Measurements from ENCODE around the gene DTD1.
"Not testable (repeated sequence)": the region's sequence is repeated elsewhere in the genome, so short reads cannot be mapped to it uniquely, and the experiment has no call there.

Gene DTD1

DNA sequence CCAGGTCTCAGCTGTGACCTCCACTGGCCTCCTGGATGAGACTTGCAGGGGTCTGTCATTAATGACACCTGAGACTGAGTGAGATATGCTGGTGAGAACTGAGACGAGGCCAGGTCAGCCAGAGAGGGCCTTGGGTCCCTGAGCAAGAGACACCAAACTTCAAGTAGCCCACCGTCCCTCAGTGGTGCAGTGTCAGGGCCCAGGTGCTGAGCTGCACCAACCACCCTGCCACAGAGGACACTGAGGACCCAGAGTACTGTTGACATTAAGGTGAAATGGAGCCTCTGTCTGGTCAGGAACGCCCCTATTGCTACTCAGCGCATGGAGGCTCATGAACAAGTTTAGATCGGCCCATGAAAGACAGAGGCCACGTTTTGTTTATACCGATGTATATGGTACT is 161.7 kb downstream of the DTD1 start:
- DNase-seq = no peak

- no peak for DNase-seq
Observed at GRCh38 chr20:18750735-18751134, 162.9 kb downstream of the DTD1 start.

- DNase-seq = no peak
Observed at GRCh38 chr20:18754030-18754652, 166.3 kb downstream of the DTD1 start.

DNA sequence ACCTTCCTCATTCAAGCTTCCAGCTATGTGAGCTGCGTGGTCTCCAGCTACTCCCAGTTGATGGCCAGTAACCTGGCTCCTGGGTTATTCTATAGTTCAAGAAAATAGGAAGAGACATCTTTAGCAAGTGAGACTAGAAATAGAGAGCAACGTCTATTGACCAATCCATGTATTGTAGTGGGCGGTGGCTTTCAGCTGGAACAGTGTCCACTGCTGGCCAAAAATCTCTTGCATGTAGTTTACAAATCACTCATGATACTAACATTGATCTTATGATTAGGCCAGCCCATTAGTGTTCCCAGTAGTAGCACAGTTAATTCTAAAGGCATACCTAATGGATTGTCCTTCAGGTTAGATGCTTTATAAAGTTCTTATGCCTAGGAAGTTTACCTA is 166.8 kb downstream of the DTD1 start:
- DNase-seq = no peak

DNA sequence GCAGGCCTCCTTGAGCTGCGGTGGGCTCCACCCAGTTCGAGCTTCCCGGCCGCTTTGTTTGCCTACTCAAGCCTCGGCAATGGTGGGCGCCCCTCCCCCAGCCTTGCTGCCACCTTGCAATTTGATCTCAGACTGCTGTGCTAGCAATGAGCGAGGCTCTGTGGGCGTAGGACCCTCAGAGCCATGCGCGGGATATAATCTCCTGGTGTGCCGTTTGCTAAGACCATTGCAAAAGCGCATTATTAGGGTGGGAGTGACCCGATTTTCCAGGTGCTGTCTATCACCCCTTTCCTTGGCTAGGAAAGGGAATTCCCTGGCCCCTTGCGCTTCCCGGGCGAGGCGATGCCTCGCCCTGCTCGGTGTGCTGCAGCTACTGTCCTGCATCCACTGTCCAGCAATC is 173.0 kb downstream of the DTD1 start:
- DNase-seq = not testable (repeated sequence)

GRCh38 chr20:18767676-18768075 is 179.8 kb downstream of the DTD1 start:
- no peak for DNase-seq

- no peak for DNase-seq
Observed at GRCh38 chr20:18773566-18773965, 185.7 kb downstream of the DTD1 start.

- no peak for DNase-seq
Observed at GRCh38 chr20:18774207-18774606, 186.4 kb downstream of the DTD1 start.

DNA sequence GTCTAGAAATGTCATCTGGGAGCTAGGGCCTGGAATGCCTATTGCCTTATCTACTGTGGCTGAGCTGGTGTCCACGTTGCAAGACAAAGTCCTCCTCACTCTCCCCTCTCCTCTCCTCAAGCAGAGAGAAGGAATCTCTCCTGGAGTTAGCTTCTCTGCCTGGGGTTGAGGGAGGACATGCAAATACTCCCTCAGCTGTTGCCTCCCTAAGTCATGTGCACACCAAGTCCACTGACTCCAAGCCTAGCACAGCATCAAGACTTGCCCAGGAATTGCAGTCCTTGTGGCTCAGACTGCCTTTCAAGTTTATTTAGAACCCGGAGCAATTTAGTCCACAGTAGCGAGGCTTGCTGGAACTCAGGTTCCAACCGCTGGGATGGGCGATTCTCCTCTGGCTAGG is 187.8 kb downstream of the DTD1 start:
- DNase-seq = no peak

DNA sequence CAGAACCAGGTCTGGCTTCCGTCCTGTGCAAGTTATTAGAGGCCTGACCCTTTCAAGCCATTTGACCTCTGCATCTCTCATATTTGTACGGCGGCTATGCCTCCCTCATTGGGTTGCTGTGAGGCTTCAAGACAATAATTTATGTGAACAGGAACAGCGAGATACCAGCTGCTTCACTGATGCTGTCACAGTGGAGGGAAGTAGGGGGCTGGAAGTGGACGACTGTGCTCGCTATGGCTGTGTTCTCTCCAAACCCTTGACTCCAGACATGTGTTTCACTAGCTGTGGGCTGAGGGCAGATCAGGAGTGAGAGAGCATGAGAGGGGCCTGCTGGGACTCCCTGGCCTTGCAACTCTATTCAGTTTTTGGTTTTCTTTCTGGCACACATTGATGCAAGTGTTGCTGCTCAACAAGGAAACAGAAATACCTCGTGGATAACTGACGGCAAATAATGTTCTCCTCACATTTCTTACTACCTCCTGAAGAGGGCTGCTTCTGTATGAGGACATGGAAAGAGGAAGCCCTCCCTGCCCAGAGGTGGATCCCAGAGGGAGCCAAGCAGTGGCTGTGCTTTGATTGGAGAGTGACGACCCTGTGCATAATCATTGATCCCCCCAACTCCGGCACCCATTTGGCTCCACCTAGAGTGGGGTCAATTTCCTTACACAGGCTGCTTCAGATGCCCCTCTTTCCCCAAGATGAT is 191.0 kb downstream of the DTD1 start:
- no peak for DNase-seq

DNA sequence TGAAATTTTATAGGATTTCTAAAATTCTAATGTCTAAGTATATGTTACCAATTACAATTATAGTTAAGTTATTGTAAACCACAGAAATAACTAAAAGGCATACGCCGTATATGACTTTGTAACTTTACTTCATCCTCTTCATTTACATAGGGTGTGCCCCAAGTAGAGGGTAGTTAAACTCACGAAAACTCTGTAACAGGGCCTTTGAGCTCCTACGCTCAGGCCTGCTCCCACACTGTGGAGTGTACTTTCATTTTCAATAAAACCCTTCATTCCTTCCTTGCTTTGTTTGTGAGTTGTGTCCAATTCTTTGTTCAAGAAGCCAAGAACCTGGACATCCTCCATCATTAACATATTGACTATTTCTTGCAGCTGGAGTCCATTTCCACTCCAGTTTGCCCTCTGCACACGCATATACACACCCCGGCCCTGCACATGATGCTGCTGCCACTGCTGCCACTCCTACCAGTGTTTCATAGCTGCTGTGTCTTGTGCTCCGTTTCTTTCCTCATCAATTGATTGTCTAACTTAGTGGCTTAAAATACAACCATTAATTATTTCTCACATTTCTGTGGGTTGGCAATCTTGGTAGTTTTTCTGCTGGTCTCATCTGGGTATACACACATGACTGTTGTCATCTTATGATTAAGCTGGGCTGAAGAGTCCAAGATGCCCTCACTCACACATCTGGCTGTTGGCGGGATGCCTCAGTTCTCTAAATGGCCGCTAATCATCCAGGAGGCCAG is 192.7 kb downstream of the DTD1 start:
- no peak for DNase-seq

GRCh38 chr20:18781509-18781908 is 193.7 kb downstream of the DTD1 start:
- no peak for DNase-seq

- no peak for DNase-seq
Observed at GRCh38 chr20:18783385-18783959, 195.6 kb downstream of the DTD1 start.

GRCh38 chr20:18787046-18787445 is 199.2 kb downstream of the DTD1 start:
- DNase-seq = not testable (repeated sequence)

DNA sequence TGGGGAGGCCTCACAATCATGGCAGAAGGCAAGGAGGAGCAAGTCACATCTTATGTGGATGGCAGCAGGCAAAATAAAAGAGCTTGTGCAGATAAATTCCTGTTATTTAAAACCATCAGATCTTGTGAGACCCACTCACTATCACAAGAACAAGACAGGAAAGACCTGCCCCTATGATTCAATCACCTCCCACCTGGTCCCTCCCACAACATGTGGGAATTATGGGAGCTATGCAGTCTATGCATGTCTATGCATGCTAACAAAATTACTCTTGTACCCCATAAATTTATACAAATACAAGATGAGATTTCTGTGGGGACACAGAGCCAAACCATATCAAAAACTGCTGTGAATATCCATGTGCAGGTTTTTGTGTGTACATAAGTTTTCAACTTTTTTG is 200.2 kb downstream of the DTD1 start:
- no peak for DNase-seq

- no peak for DNase-seq
Observed at GRCh38 chr20:18790787-18791186, 202.9 kb downstream of the DTD1 start.

GRCh38 chr20:18793625-18794427 is 206.0 kb downstream of the DTD1 start:
- peak; percentile 88 for DNase-seq

- no peak for DNase-seq
Observed at GRCh38 chr20:18794428-18794787, 206.6 kb downstream of the DTD1 start.

GRCh38 chr20:18795366-18795765 is 207.5 kb downstream of the DTD1 start:
- DNase-seq = no peak

DNA sequence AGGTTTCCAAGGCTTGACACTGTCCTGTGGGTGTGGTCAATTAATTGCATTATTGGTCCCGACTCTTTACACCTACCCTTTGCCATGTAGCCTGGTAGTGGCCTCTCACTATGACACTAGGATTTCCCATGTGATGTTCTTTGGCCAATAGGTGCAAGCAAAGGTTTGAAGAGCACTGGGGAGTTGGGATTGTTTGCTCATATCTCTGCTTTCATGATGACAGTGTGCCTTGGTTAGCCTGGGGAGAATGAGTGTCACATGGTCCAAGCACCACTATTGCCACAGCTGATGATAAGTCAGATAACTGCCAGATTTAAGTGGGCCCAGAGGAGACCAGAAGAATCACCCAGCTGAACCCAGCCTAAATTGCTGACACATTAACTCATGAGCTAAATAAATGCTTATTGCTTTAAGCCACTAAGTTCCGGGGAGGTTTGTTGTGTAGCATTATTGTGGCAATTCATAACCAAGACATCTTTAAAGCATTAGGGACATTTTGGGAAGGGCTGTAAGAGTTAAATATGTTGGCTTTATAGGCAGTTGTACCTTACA is 208.5 kb downstream of the DTD1 start:
- DNase-seq = no peak

GRCh38 chr20:18801516-18801915 is 213.7 kb downstream of the DTD1 start:
- DNase-seq = no peak

GRCh38 chr20:18802012-18802634 is 214.3 kb downstream of the DTD1 start:
- no peak for DNase-seq

Measured in EL (cell line).